ENCODE results near the gene BEST1. TPM values are rescaled to one million over a fixed set of nuclear protein-coding genes. Genes with fewer than 3 reads are reported as not detected.

Gene BEST1
- total RNA-seq: 0.58 TPM
- long read RNA-seq, partial matches to known transcripts: 1 of 1 reads
- long read RNA-seq, other reads (novel, unspliced or antisense): 0 of 1 reads

DNA sequence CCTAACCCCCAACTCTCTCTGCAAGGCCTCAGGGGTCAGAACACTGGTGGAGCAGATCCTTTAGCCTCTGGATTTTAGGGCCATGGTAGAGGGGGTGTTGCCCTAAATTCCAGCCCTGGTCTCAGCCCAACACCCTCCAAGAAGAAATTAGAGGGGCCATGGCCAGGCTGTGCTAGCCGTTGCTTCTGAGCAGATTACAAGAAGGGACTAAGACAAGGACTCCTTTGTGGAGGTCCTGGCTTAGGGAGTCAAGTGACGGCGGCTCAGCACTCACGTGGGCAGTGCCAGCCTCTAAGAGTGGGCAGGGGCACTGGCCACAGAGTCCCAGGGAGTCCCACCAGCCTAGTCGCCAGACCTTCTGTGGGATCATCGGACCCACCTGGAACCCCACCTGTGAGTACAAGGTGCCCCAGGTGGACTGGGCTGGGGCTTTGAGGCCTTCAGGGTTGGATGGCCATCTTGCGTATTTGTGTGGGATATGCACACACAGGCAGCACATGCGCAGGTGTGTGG lies at the start of gene BEST1:
Gene BEST1 (plus strand): TSS at position 317 of the 513 bp plus-strand sequence. CDS start 1,456 bp downstream, outside the sequence.
- TF ChIP-seq, protein P1, sequence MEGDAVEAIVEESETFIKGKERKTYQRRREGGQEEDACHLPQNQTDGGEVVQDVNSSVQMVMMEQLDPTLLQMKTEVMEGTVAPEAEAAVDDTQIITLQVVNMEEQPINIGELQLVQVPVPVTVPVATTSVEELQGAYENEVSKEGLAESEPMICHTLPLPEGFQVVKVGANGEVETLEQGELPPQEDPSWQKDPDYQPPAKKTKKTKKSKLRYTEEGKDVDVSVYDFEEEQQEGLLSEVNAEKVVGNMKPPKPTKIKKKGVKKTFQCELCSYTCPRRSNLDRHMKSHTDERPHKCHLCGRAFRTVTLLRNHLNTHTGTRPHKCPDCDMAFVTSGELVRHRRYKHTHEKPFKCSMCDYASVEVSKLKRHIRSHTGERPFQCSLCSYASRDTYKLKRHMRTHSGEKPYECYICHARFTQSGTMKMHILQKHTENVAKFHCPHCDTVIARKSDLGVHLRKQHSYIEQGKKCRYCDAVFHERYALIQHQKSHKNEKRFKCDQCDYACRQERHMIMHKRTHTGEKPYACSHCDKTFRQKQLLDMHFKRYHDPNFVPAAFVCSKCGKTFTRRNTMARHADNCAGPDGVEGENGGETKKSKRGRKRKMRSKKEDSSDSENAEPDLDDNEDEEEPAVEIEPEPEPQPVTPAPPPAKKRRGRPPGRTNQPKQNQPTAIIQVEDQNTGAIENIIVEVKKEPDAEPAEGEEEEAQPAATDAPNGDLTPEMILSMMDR (IDR thresholded peaks at IDR 0.05; ENCODE audit: borderline replicate concordance): no peak
- peak within 1 kb of the TSS; percentile 72 for H3K27ac ChIP-seq (replicated peaks)
- H3K4me1 ChIP-seq: peaks cover 40% of the 10 kb centered on the region
- H3K9me3 ChIP-seq (replicated peaks): no peaks in the 10 kb centered on the region
- no peaks in the 10 kb centered on the region for H3K36me3 ChIP-seq
- no peak for DNase-seq
- no peak within 1 kb of the TSS for H3K4me3 ChIP-seq
- peaks cover under 1% of the 10 kb centered on the region for H3K27me3 ChIP-seq (ENCODE audit: low read depth)
- intact Hi-C loops (cut with micrococcal nuclease): no loop called here

DNA sequence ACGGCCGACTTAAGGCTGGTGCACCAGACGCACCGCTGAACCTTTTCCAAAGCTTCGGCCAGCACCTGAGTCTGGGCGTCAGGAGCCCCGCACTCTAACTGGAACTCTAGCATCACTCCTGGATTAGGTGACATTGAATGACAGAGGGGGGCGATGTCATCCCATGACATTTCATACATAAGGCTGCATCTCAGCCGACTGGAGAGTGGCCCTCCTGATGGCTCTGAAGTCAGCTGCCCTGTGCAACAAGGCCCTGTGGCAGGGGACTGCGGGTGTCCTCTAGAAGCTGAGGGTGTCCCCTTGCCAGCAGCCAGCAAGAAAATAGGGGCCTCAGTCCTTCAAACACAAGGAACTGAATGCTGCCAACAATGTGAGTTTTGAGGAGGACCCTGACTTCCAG lies 48.8 kb upstream of the BEST1 start:
- Histone ChIP-seq H3K9me3 (replicated peaks) (no peaks in the 10 kb centered on the region), H3K36me3 (peaks cover 39% of the 10 kb centered on the region), H3K4me3 (no peak overlapping the region), H3K27ac (replicated peaks) (peak overlapping the region; percentile 5), H3K27me3 (ENCODE audit: low read depth) (no peaks in the 10 kb centered on the region), H3K4me1 (peaks cover 22% of the 10 kb centered on the region)
- TF ChIP-seq, protein P1 (IDR thresholded peaks at IDR 0.05; ENCODE audit: borderline replicate concordance): no peak
- intact Hi-C loops (cut with micrococcal nuclease): no loop called here
- no peak for DNase-seq

DNA sequence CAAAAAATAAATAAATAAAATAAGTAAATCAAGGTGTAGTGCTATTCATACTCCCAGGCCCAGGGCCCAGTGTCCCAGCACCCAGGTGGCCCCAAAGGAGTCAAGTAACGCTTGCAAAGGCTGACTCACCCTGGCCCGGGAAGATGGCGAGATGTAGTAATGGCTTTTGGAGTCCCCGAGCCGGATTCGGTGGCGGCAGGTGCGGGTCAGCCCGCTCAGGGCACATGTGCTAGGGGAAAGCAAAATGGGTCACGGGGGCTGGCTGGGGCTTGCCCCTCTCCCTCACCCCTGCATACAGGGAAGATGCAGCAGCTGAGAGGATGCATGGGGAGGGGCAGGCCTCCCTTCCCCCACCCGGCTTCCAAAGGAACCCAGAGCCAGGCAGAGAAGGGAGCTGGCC lies 47.8 kb upstream of the BEST1 start:
- no peaks in the 10 kb centered on the region for H3K9me3 ChIP-seq (replicated peaks)
- TF ChIP-seq, protein P1 (IDR thresholded peaks at IDR 0.05; ENCODE audit: borderline replicate concordance): no peak
- no peak for DNase-seq
- peaks cover 48% of the 10 kb centered on the region for H3K36me3 ChIP-seq
- intact Hi-C loops (cut with micrococcal nuclease): no loop called here
- H3K27ac ChIP-seq (replicated peaks): no peak overlapping the region
- no peak overlapping the region for H3K4me3 ChIP-seq
- no peaks in the 10 kb centered on the region for H3K27me3 ChIP-seq (ENCODE audit: low read depth)
- H3K4me1 ChIP-seq: peaks cover 22% of the 10 kb centered on the region

DNA sequence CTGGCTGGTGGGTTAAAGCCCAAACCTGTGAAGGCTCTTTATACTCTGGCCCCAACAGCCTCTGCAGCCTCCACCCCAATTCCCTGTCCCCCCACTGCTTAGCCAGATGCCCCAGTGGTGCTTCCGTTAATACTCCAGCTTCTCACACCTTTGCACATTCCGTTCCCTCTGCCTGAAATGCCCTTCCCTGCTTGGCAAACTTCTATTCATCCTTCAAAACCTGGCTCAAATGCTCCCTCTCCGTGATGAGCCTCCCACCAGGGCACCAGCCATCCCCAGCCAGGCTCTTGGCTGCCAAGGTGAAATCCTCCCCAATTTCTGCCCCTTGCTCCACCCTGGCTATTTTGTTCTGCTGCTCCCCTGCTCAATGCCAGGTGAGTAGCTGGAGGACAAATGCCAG lies 46.3 kb upstream of the BEST1 start:
- peaks cover 17% of the 10 kb centered on the region for H3K4me1 ChIP-seq
- TF ChIP-seq, protein P1 (IDR thresholded peaks at IDR 0.05; ENCODE audit: borderline replicate concordance): no peak
- peak overlapping the region; percentile 45 for H3K4me3 ChIP-seq
- intact Hi-C loops (cut with micrococcal nuclease): no loop called here
- no peak for DNase-seq
- peaks cover 52% of the 10 kb centered on the region for H3K36me3 ChIP-seq
- H3K27ac ChIP-seq (replicated peaks): no peak overlapping the region
- H3K27me3 ChIP-seq (ENCODE audit: low read depth): no peaks in the 10 kb centered on the region
- H3K9me3 ChIP-seq (replicated peaks): no peaks in the 10 kb centered on the region

DNA sequence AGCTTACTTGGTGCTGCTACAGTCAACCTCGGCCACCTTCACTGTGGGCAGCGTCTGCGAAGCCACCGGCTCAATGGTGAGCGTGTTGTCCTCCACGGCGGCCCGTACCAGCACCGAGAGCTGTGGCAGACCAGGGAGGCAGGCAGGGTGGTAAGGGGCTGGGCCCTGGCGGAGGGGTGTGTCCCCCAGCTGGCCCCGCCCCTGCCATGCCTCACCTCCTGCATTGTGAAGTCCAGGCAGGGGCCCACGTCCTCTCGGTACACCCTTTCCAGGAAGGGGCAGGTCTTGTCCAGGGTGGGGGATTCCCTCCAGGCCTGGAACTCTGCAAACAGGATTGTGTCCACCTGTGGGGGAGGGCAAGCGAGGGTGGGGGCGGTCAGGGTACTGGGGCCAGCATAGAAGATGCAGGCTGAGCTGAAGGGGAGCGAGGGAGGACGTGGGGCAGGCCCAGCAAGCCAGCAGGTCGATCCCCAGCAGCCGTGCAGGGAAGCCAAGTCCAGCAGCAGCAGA lies 45.6 kb upstream of the BEST1 start:
- DNase-seq: no peak
- intact Hi-C loops (cut with micrococcal nuclease): no loop called here
- peaks cover 52% of the 10 kb centered on the region for H3K36me3 ChIP-seq

More for the DNA sequence above, 45.6 kb upstream of the BEST1 start:
- no peaks in the 10 kb centered on the region for H3K27me3 ChIP-seq (ENCODE audit: low read depth)
- peak overlapping the region; percentile 45 for H3K4me3 ChIP-seq
- H3K27ac ChIP-seq (replicated peaks): peak overlapping the region; percentile 33
- peaks cover 17% of the 10 kb centered on the region for H3K4me1 ChIP-seq
- TF ChIP-seq, protein P1 (IDR thresholded peaks at IDR 0.05; ENCODE audit: borderline replicate concordance): no peak
- no peaks in the 10 kb centered on the region for H3K9me3 ChIP-seq (replicated peaks)

All from left ventricle myocardium inferior (tissue), 1 donor.